Trophoblast cell (in vitro differentiated cells and primary cell): Measurements from ENCODE around the gene SPG21.

Experiments
- DNase-seq, 2 donors: peaks; one replicate each; pipeline ENCODE4 v3.0.0-alpha.2; 2016
- H2AFZ ChIP-seq: 2 replicates; pipeline ENCODE4 v1.6.1; 2013; ENCODE audit warnings: low read length, moderate library complexity, mild to moderate bottlenecking; ENCODE audit not compliant: insufficient read depth, poor library complexity
- H2AK5ac ChIP-seq: 2 replicates; pipeline ENCODE4 v1.6.1; 2013; ENCODE audit warnings: mild to moderate bottlenecking, low read length
- H2BK120ac ChIP-seq: 2 replicates; pipeline ENCODE4 v1.6.1; 2013; ENCODE audit warnings: low read length, mild to moderate bottlenecking, moderate library complexity; ENCODE audit not compliant: insufficient read depth, poor library complexity
- H2BK12ac ChIP-seq: 2 replicates; pipeline ENCODE4 v1.6.1; 2013; ENCODE audit warnings: mild to moderate bottlenecking, low read length, moderate library complexity
- H2BK5ac ChIP-seq: 2 replicates; pipeline ENCODE4 v1.6.1; 2013; ENCODE audit warnings: low read length, low read depth, moderate library complexity, mild to moderate bottlenecking; ENCODE audit not compliant: poor library complexity
- H3K14ac ChIP-seq: 2 replicates; pipeline ENCODE4 v1.6.1; 2013; ENCODE audit warnings: mild to moderate bottlenecking, low read length
- H3K18ac ChIP-seq: 2 replicates; pipeline ENCODE4 v1.6.1; 2013; ENCODE audit warnings: mild to moderate bottlenecking, low read length
- H3K23ac ChIP-seq: 2 replicates; pipeline ENCODE4 v1.6.1; 2013; ENCODE audit warnings: low read length
- H3K27ac ChIP-seq: 2 replicates; pipeline ENCODE4 v1.5.1; 2013; ENCODE audit warnings: low read depth, mild to moderate bottlenecking, inconsistent platforms, low read length, moderate library complexity
- H3K27me3 ChIP-seq: 2 replicates; pipeline ENCODE4 v1.6.1; 2013; ENCODE audit warnings: inconsistent platforms, mild to moderate bottlenecking, low read length, moderate library complexity; ENCODE audit not compliant: insufficient read depth
- H3K36me3 ChIP-seq, 2 experiments: 1 replicate in 1 of 2; 2 replicates in 1 of 2; pipeline ENCODE4 v1.6.1; 2013; ENCODE audit warnings: low read length in 2 of 2, mild to moderate bottlenecking in 2 of 2, moderate library complexity in 1 of 2; ENCODE audit not compliant: insufficient read depth in 2 of 2, control insufficient read depth in 1 of 2
- H3K4ac ChIP-seq: 2 replicates; pipeline ENCODE4 v1.6.1; 2013; ENCODE audit warnings: low read depth, mild to moderate bottlenecking, low read length, moderate library complexity
- H3K4me1 ChIP-seq, 2 experiments: 1 replicate in 1 of 2; 2 replicates in 1 of 2; pipeline ENCODE4 v1.6.1; 2013; ENCODE audit warnings: low read length in 2 of 2, mild to moderate bottlenecking in 2 of 2, moderate library complexity in 1 of 2; ENCODE audit not compliant: insufficient read depth in 2 of 2, control insufficient read depth in 1 of 2
- H3K4me2 ChIP-seq: 2 replicates; pipeline ENCODE4 v1.6.1; 2013; ENCODE audit warnings: inconsistent platforms, mild to moderate bottlenecking, low read length, moderate library complexity
- H3K4me3 ChIP-seq: 2 replicates; pipeline ENCODE4 v1.5.1; 2013; ENCODE audit warnings: mild to moderate bottlenecking, low read depth, low read length, inconsistent platforms
- H3K79me1 ChIP-seq: one replicate; pipeline ENCODE4 v1.6.1; 2013; ENCODE audit warnings: low read length
- H3K79me2 ChIP-seq: 2 replicates; pipeline ENCODE4 v1.6.1; 2013; ENCODE audit warnings: low read length, mild to moderate bottlenecking; ENCODE audit not compliant: control insufficient read depth, insufficient read depth, poor library complexity
- H3K9ac ChIP-seq: 2 replicates; pipeline ENCODE4 v1.6.1; 2013; ENCODE audit warnings: mild to moderate bottlenecking, low read length
- H3K9me3 ChIP-seq: 2 replicates; pipeline ENCODE4 v1.6.1; 2013; ENCODE audit warnings: low read depth, mild to moderate bottlenecking, control low read depth, inconsistent platforms, low read length; ENCODE audit not compliant: insufficient read depth
- H4K12ac ChIP-seq: 2 replicates; pipeline ENCODE4 v1.6.1; 2013; ENCODE audit warnings: low read depth, mild to moderate bottlenecking, low read length, moderate library complexity
- H4K8ac ChIP-seq: 2 replicates; pipeline ENCODE4 v1.6.1; 2013; ENCODE audit warnings: low read depth, mild to moderate bottlenecking, low read length, moderate library complexity
- H4K91ac ChIP-seq: one replicate; pipeline ENCODE4 v1.6.1; 2013; ENCODE audit warnings: low read depth, mild to moderate bottlenecking, low read length, moderate library complexity
- WGBS: extraction: QIAGEN DNeasy Blood & Tissue Kit; methylation state at CpG from one replicate; pipeline ENCODE4 v1.1.7; 2013; ENCODE audit warnings: missing lambda C conversion rate; ENCODE audit not compliant: insufficient read length, insufficient coverage; ENCODE audit errors: extremely low coverage; 5-methylcytosine and 5-hydroxymethylcytosine counted together

Gene SPG21

DNA sequence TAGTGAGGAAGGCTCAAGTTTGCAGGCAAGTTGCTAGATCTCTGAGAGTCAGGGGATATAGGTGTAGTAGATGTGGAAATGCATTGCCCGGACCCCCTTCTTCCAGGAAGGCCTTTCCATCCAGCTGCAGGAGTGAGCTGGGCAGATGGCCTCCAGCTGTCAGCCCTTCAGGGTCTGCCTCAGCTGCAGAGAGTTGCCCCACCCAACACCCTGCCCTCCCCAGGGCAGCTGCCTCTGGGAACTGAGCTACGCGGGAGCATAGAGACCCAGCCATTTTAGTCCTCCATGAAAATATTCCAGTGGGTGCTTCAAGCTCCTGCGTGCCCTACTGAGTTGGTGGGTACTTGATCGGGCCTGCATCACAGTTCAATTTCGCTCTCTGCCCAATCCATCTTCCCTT, 29.6 kb downstream of the SPG21 start:
- Histone ChIP-seq H4K12ac (no peak overlapping the region), H2BK12ac (no peak overlapping the region), H3K79me1 (no peaks in the 10 kb centered on the region), H4K8ac (no peak overlapping the region), H3K36me3 (peaks cover 42 to 58% of the 10 kb centered on the region in 2 experiments), H3K27ac (no peak overlapping the region), H3K9ac (no peak overlapping the region), H3K27me3 (no peaks in the 10 kb centered on the region), H3K4me1 (no peaks in the 10 kb centered on the region), H4K91ac (no peak overlapping the region), H3K79me2 (no peaks in the 10 kb centered on the region), H3K9me3 (peaks cover 5% of the 10 kb centered on the region), H3K23ac (no peak overlapping the region), H3K4me3 (no peak overlapping the region), H3K14ac (no peak overlapping the region), H3K4ac (no peak overlapping the region), H2BK5ac (no peak overlapping the region), H2AFZ (no peak overlapping the region), H3K18ac (no peak overlapping the region), H2AK5ac (no peak overlapping the region), H2BK120ac (no peak overlapping the region), H3K4me2 (no peak overlapping the region)
- no CpG with 5 or more reads among the region's 6 CpGs for WGBS
- DNase-seq, result no peak

DNA sequence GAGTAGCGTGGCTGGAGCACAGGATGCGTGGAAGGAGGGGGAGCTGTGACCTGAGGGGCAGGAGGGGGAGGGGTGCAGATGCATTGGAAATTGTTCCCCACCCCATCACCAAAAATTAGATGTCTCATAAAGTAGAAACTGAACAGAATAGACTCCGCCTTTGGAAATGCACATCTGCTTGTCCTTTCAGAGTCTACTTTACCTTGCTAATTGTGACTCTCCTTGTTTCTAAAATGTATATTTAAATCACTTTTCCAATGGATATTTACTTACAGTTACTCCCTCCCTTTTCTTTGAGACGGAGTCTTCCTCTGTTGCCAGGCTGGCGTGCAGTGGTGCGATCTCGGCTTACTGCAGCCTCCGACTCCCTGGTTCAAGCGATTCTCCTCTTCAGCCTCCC, 30.6 kb downstream of the SPG21 start:
- no peak overlapping the region for H2BK5ac ChIP-seq
- no peak overlapping the region for H3K4me3 ChIP-seq
- H3K14ac ChIP-seq, result no peak overlapping the region
- DNase-seq, result no peak
- no peak overlapping the region for H4K12ac ChIP-seq
- H3K79me2 ChIP-seq, result no peaks in the 10 kb centered on the region
- no peak overlapping the region for H3K4ac ChIP-seq
- no peaks in the 10 kb centered on the region for H3K4me1 ChIP-seq
- no peaks in the 10 kb centered on the region for H3K27me3 ChIP-seq
- H2BK12ac ChIP-seq, result no peak overlapping the region
- no peak overlapping the region for H3K4me2 ChIP-seq
- H2AK5ac ChIP-seq, result no peak overlapping the region
- H4K8ac ChIP-seq, result no peak overlapping the region
- peaks cover 5% of the 10 kb centered on the region for H3K9me3 ChIP-seq
- H3K18ac ChIP-seq, result no peak overlapping the region
- no peak overlapping the region for H3K23ac ChIP-seq
- H2BK120ac ChIP-seq, result no peak overlapping the region
- H3K36me3 ChIP-seq, result peaks cover 43 to 51% of the 10 kb centered on the region in 2 experiments
- no peak overlapping the region for H2AFZ ChIP-seq
- no CpG with 5 or more reads among the region's 9 CpGs for WGBS
- no peaks in the 10 kb centered on the region for H3K79me1 ChIP-seq
- peak overlapping the region; percentile 12 for H3K9ac ChIP-seq
- no peak overlapping the region for H3K27ac ChIP-seq
- no peak overlapping the region for H4K91ac ChIP-seq

DNA sequence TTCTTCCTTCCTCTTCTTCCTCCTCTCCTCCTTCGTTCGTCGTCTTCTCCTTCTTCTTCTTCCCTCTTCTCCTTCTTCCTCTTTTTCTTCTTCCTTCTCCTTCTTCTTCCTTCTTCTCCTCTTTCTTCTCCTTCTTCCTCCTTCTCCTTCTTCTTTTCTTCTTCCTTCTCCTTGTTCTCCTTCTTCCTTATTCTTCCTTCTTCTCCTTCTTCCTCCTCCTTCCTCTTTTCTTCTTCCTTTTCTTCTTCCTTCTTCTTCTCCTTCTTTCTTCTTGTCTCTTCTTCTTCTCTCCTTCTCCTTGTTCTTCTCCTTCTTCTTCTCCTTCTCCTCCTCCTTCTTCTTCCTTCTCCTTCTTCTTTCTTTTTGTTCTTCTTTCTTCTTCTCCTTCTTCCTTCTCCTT, 35.3 kb downstream of the SPG21 start:
- Histone ChIP-seq H2BK12ac (no peak overlapping the region), H3K23ac (no peak overlapping the region), H3K4ac (no peak overlapping the region), H2AK5ac (no peak overlapping the region), H3K27me3 (no peaks in the 10 kb centered on the region), H3K4me3 (no peak overlapping the region), H3K18ac (no peak overlapping the region), H4K8ac (no peak overlapping the region), H3K79me1 (peaks cover 3% of the 10 kb centered on the region), H2BK120ac (no peak overlapping the region), H3K27ac (no peak overlapping the region), H3K36me3 (peaks cover 17 to 24% of the 10 kb centered on the region in 2 experiments), H3K9me3 (peaks cover 2% of the 10 kb centered on the region), H3K9ac (no peak overlapping the region), H3K79me2 (no peaks in the 10 kb centered on the region), H4K91ac (no peak overlapping the region), H4K12ac (no peak overlapping the region), H3K14ac (no peak overlapping the region), H3K4me2 (no peak overlapping the region), H3K4me1 (peaks cover 6 to 7% of the 10 kb centered on the region in 2 experiments), H2BK5ac (no peak overlapping the region), H2AFZ (no peak overlapping the region)
- 40% methylated on average over 1 of the region's 3 CpGs for WGBS
- DNase-seq, result no peak

- Histone ChIP-seq H3K36me3 (peaks cover 9 to 13% of the 10 kb centered on the region in 2 experiments), H3K27me3 (no peaks in the 10 kb centered on the region), H2AK5ac (no peak overlapping the region), H3K4me3 (no peak overlapping the region), H3K79me2 (no peaks in the 10 kb centered on the region), H3K9ac (no peak overlapping the region), H3K4me1 (peaks cover 6 to 7% of the 10 kb centered on the region in 2 experiments), H3K4ac (no peak overlapping the region), H3K14ac (no peak overlapping the region), H3K4me2 (no peak overlapping the region), H4K8ac (no peak overlapping the region), H2BK5ac (no peak overlapping the region), H2BK120ac (no peak overlapping the region), H3K23ac (no peak overlapping the region), H3K27ac (no peak overlapping the region), H3K79me1 (peaks cover 3% of the 10 kb centered on the region), H4K12ac (no peak overlapping the region), H3K18ac (no peak overlapping the region), H3K9me3 (peaks cover 4% of the 10 kb centered on the region), H2AFZ (no peak overlapping the region), H2BK12ac (no peak overlapping the region), H4K91ac (no peak overlapping the region)
- DNase-seq, result no peak
- WGBS, result no CpG with 5 or more reads among the region's 2 CpGs
These were observed 37.8 kb downstream of the SPG21 start for GRCh38 chr15:64951777-64952418.
